GM21447 (cell line): Measurements from ENCODE around the gene PTGES3L.
"Not testable (repeated sequence)": the region's sequence is repeated elsewhere in the genome, so short reads cannot be mapped to it uniquely, and the experiment has no call there.

Experiments used
- ATAC-seq: cut with Tn5 transposase; IDR thresholded peaks from one replicate; pipeline ENCODE4 v1.9.1; 2021; ENCODE audit not compliant: unreplicated experiment

The PTGES3L gene

DNA sequence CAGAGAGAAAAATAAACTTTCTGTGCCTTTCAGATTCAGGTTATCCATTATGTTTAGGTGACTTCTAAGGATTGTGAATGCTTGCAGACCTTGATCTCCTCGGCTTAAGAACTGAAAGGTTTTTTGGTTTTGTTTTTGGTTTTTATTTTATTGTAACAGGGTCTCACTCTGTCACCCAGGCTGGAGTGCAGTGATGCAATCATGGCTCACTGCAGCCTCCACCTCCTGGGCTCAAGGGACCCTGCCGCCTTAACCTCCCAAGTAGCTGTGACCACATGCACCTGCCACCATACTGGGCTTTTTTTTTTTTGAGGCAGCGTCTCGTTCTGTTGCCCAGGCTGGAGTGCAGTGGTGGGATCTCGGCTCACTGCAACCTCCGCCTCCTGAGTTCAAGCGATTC, 56.4 kb downstream of the PTGES3L start:
- ATAC-seq, result not testable (repeated sequence)

DNA sequence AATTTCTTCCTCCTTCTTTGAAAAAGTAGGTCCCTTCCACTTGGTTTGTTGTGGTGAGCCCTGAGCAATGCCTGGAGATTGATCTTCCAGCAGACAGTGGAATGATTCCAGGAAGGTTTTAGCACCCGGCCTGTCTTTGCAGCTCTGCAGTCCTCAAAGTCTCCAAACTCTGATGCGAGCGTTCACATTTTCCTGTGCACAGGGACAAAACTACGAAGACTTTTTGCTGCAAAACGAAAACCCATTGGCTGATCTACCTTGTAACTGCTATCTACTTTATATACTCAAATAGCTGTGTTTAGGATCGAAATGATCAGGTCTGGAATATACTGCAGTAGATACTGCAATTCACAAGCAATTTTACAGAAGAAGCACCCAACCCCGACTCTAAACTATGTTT, 57.6 kb downstream of the PTGES3L start:
- no peak for ATAC-seq

DNA sequence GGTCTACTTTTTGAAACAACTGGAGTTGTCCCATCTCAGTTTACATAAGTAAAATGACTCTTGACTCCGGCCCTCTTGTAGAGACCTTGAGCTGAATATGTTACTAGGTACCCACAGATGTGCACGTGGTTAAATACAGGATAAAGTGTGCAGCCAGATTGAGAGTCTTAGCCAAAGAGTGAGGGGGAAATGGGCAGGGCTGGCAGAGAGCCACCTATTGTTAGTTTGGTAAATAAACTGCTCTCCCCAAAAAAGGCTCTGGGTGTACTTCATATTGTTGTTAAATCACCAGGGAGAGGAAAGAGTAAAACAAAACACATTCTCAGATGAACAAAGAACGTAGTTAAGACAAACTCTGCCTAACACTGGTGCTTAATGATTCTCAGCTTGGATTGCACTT, 59.0 kb downstream of the PTGES3L start:
- ATAC-seq, result no peak

DNA sequence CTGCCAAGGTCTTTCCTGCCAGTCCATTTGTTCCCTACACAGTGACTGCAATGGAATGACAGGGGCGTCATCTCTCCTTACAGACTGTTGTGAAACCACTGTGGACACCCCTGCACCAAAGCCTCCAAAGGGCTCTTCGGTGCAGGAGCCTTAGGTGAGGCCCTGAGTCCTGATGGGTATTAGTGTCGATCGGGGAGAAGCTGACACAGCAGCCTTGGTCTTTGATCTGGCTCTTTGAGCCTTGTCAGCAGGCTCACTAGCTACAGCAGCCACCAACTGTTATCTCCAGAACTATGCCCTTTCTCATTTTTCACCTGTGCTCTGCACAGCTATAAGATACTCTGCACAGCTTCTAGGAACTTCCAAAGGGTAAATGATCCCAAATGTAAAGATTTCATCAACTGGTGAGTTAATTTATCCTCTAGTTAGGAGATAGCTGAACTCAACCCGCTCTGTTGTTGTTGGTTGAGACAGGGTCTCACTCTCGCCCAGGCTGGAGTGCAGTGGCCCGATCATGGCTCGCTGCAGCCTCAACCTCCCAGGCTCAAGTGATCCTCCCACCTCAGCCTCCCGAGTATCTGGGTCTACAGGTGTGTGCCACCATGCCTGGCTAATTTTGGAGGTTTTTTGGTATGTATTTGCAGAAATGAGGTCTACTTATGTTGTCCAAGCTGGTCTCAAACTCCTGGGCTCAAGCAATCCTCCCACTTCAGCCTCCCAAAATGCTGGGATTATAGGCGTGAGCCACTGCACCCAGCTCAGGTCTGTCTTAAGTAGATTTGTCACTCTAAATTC, 59.6 kb downstream of the PTGES3L start:
- no peak for ATAC-seq

DNA sequence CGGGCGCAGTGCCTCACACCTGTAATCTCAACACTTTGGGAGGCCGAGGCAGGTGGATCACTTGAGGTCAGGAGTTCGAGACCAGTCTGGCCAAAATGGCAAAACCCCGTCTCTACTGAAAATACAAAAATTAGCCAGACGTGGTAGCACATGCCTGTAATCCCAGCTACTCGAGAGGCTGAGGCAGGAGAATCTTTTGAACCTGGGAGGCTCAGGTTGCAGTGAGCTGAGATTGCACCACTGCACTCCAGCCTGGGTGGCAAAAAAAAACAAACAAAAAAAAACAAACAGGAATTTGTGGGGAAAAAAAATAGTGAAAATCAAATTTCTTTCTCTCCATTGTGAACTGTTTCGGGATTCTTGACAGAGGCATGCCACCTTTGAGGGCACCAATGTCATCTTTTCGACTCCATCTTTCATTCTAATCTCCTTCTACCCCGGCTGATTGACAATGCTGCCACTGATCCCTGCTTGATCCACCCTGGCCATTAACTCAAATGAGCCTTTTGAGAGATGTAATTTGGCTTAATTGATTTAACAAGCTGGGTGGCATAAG, 60.3 kb downstream of the PTGES3L start:
- not testable (repeated sequence) for ATAC-seq

DNA sequence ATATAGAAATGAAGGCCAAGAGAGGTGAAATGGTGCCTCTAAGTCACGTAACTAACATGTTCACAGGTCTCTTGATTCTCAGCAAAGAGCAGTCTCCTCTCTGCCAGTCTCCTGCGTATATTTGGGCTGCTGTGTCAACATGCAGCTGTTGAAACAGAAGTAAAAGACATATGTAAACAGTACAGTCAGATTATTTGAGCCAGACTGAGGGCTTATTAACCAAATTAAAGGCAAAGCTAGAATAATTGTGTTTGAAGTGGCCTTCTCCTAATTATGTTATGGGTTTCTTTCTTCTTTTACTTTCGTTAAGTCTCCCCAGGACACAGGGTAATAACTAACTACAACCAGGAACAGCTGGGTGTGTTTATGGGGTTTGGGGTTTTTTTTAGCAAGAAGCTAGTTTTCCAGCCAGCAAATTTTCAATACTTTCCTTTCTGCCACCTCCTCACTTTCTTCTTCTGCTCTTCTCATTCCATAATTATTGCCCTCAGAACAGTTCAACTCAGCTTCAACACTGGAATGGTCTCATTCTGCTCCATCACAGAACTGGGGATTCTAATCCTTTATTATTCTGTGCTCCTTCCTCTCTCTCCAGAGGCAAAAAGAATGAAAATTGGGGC, 60.9 kb downstream of the PTGES3L start:
- ATAC-seq, result no peak
